Ascending aorta (tissue), 2 donors: ENCODE results near the gene ATP6V0E1. TPM values are rescaled to one million over a fixed set of nuclear protein-coding genes. Genes with fewer than 3 reads are reported as not detected.
"Not testable (repeated sequence)": the region's sequence is repeated elsewhere in the genome, so short reads cannot be mapped to it uniquely, and the experiment has no call there.

Source experiments
- DNase-seq, 2 donors: peaks; one replicate each; pipeline ENCODE4 v3.0.0-alpha.2; 2019; ENCODE audit warnings: low spot score in 2 of 2
- H3K27ac ChIP-seq, 2 donors: fragments of 200-600 bp; sonication (generic); one replicate each; pipeline ENCODE4 v1.5.1; 2016 to 2017; ENCODE audit warnings: mild to moderate bottlenecking in 1 of 2
- H3K27me3 ChIP-seq: fragments of 200-600 bp; sonication (generic); one replicate; pipeline ENCODE4 v1.5.1; 2017
- H3K36me3 ChIP-seq, 2 donors: fragments of 200-600 bp; sonication (generic); one replicate each; pipeline ENCODE4 v1.5.1; 2016
- H3K4me1 ChIP-seq, 2 donors: fragments of 200-600 bp; sonication (generic); one replicate each; pipeline ENCODE4 v1.5.1; 2016 to 2017; ENCODE audit warnings: mild to moderate bottlenecking in 1 of 2
- H3K4me3 ChIP-seq, 2 donors: fragments of 200-600 bp; sonication (generic); one replicate each; pipeline ENCODE4 v1.5.1; 2016 to 2017; ENCODE audit warnings: mild to moderate bottlenecking in 1 of 2
- H3K9me3 ChIP-seq, 2 donors: fragments of 200-600 bp; sonication (generic); one replicate each; pipeline ENCODE4 v1.5.1; 2016
- intact Hi-C: fragments of 100-400 bp; cut with DNase I; formaldehyde crosslinking; loops from one replicate; pipeline ENCODE4 v1.15.1; 2023
- total RNA-seq: library from RNA; depleted of rRNA; stranded (reverse); fragments of >200 nt; gene quantifications from one replicate; pipeline ENCODE4 v1.1.0, GENCODE V29; 2016
- TF ChIP-seq, protein P1 (sequence below), 3 experiments: fragments of 200-600 bp in 2 of 3; fragments of 450-650 bp in 1 of 3; sonication (generic) in 2 of 3; IDR thresholded peaks; one replicate each; pipeline ENCODE4 v1.5.1; 2016 to 2019; ENCODE audit warnings: antibody characterized with exemption in 3 of 3, mild to moderate bottlenecking in 1 of 3, moderate library complexity in 1 of 3

Gene ATP6V0E1
- total RNA-seq, 1 donor from 2014 or later, result 62.6 TPM

DNA sequence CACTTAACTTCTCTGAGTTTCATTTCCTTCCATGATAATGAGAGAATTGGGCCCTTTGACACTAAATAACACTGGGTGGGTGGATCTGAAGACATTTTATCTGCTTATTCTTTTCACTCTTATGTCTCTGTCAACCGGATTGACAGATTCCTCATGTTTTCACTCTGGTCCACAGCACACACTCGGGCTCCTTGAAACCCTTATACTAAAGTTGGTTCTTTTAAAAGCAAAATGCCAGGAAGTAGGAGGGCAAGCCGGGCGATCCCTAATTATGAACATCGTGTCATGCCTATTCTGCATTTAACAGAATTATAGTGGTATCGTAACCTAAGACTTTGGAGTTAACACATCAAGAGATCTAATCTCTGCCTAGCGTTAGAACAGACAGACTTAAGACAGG, 44.3 kb downstream of the ATP6V0E1 start:
- intact Hi-C loops, result no loop called here
- H3K27ac ChIP-seq, result peak overlapping the region in 1 of 2 donors; percentile 20

DNA sequence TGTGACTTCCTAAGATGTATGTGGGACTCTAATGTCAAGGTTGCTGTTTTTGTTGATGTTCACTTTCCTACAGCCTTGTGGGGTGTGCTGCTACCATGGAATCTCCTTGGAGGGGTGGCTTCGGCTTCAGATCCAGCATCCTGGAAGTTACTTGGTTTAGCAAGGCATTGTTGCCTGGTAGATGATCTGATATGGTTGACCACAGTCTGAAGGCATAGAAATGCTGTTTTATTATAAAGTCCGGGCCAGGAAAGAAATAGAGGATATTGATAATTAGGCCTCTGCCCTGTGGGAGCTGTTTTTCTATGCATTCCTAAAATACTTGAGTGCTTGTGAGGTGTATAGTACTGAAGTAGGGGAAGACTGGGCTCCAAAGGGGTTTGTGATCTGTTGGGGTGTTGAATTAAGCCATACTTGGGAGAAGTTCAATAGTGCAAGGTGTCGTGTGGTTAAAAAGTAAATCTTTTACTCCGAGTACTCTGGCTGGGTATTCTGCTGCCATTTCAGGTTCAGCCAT, 45.3 kb downstream of the ATP6V0E1 start:
- H3K9me3 ChIP-seq, result no peaks in the 10 kb centered on the region
- H3K4me3 ChIP-seq, result no peak overlapping the region
- H3K27me3 ChIP-seq, result no peaks in the 10 kb centered on the region
- DNase-seq, result no peak
- intact Hi-C loops, result no loop called here
- H3K4me1 ChIP-seq, result peaks cover 0 to 28% of the 10 kb centered on the region in 2 donors
- TF ChIP-seq, protein P1, sequence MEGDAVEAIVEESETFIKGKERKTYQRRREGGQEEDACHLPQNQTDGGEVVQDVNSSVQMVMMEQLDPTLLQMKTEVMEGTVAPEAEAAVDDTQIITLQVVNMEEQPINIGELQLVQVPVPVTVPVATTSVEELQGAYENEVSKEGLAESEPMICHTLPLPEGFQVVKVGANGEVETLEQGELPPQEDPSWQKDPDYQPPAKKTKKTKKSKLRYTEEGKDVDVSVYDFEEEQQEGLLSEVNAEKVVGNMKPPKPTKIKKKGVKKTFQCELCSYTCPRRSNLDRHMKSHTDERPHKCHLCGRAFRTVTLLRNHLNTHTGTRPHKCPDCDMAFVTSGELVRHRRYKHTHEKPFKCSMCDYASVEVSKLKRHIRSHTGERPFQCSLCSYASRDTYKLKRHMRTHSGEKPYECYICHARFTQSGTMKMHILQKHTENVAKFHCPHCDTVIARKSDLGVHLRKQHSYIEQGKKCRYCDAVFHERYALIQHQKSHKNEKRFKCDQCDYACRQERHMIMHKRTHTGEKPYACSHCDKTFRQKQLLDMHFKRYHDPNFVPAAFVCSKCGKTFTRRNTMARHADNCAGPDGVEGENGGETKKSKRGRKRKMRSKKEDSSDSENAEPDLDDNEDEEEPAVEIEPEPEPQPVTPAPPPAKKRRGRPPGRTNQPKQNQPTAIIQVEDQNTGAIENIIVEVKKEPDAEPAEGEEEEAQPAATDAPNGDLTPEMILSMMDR (IDR thresholded peaks at IDR 0.05), result no peak
- H3K36me3 ChIP-seq, result no peaks in the 10 kb centered on the region
- H3K27ac ChIP-seq, result peak overlapping the region; percentile 47 to 51

More for the DNA sequence above, 44.3 kb downstream of the ATP6V0E1 start:
- no peak overlapping the region for H3K4me3 ChIP-seq
- H3K36me3 ChIP-seq, result no peaks in the 10 kb centered on the region
- H3K4me1 ChIP-seq, result peaks cover 0 to 24% of the 10 kb centered on the region in 2 donors
- DNase-seq, result no peak
- no peaks in the 10 kb centered on the region for H3K27me3 ChIP-seq
- no peaks in the 10 kb centered on the region for H3K9me3 ChIP-seq
- TF ChIP-seq, protein P1 (IDR thresholded peaks at IDR 0.05), result no peak

DNA sequence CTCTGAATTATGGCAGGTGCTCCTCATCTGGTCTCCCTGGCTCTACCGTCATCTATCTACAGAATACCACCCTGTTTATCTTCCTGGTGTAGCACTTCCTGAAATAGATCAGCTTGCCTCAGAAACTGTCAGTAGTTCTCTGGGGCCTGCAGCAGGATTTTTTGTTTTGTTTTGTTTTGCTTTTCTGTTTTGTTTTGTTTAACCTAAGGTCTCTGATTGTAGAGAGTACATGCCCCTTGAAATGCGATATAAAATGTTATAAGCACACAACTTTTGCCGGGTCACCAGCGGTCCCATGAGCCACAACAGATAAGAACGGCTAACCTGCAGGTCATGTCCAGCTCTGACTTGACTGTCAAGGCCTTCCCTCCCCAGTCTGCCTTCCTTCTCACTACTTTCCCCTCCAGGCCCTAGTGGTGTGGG, 45.9 kb downstream of the ATP6V0E1 start:
- H3K27me3 ChIP-seq, result no peaks in the 10 kb centered on the region
- H3K27ac ChIP-seq, result peak overlapping the region; percentile 47 to 51
- no peak for DNase-seq
- H3K4me1 ChIP-seq, result peaks cover under 1 to 33% of the 10 kb centered on the region in 2 donors
- intact Hi-C loops, result no loop called here
- H3K36me3 ChIP-seq, result no peaks in the 10 kb centered on the region
- TF ChIP-seq, protein P1 (IDR thresholded peaks at IDR 0.05), result no peak
- H3K4me3 ChIP-seq, result no peak overlapping the region
- H3K9me3 ChIP-seq, result no peaks in the 10 kb centered on the region

DNA sequence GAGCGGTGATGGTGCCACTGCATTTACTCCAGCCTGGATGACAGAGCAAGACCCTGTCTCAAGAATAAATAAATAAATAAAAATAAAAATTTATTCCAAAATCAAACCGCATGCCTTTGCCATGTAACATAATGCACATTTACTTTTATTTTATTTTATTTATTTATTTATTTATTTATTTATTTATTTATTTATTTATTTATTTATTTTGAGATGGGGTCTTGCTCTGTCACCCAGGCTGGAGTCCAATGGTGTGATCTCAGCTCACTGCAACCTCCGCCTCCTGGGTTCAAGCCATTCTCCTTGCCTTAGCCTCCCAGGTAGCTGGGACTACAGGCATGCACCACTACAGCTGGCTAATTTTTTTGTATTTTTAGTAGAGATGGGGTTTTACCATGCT, 48.5 kb downstream of the ATP6V0E1 start:
- H3K27me3 ChIP-seq, DNase-seq, H3K27ac ChIP-seq, H3K4me3 ChIP-seq, H3K9me3 ChIP-seq, intact Hi-C loops, H3K36me3 ChIP-seq: not testable (repeated sequence)
- H3K4me1 ChIP-seq, result peaks cover 12 to 57% of the 10 kb centered on the region in 2 donors

DNA sequence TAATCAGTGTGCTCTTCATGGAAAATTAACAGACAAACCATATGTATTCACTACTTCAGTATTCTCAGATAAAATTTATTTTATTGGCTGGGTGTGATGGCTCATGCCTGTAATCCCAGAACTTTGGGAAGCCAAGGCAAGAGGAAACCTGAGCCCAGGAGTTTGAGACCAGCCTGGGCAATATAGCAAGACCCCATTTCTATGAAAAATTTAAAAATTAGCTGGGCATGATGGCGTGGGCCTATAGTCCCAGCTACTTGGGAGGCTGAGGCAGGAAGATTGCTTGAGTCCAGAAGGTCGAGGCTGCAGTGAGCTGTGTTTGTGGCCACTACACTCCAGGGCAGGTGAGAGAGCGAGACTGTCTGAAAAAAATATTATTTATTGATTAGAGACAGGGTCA, 49.2 kb downstream of the ATP6V0E1 start:
- Histone ChIP-seq H3K27me3 (no peaks in the 10 kb centered on the region), H3K4me3 (no peak overlapping the region), H3K9me3 (no peaks in the 10 kb centered on the region), H3K27ac (no peak overlapping the region), H3K36me3 (peaks cover 0 to 6% of the 10 kb centered on the region in 2 donors), H3K4me1 (peaks cover 12 to 61% of the 10 kb centered on the region in 2 donors)
- no peak for DNase-seq
- TF ChIP-seq, protein P1 (IDR thresholded peaks at IDR 0.05), result no peak
- intact Hi-C loops, result no loop called here

DNA sequence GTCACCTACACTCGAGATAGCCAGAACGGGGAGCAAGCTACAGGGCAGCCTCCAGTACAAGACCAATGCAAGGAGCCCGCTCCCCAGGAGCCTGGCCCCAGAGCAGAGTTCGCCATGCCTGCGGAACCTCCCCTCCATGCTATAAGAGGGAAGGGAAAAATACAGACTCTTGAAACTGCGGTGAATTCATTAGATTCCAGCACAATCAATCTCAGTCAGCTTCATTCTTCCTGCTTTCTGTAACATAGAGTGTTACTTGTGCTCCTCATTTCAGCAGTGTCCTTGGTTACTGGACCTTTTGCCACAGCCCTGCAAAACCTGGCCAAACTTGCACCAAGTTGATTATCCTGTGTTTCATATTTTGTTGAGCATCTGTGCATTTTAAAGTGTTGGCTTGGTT, 50.4 kb downstream of the ATP6V0E1 start:
- TF ChIP-seq, protein P1 (IDR thresholded peaks at IDR 0.05), result no peak
- Histone ChIP-seq H3K36me3 (peaks cover 0 to 6% of the 10 kb centered on the region in 2 donors), H3K27ac (peak overlapping the region; percentile 88 to 93), H3K9me3 (no peaks in the 10 kb centered on the region), H3K4me1 (peaks cover 12 to 57% of the 10 kb centered on the region in 2 donors), H3K4me3 (no peak overlapping the region), H3K27me3 (no peaks in the 10 kb centered on the region)
- DNase-seq, result no peak
- intact Hi-C loops, result no loop called here
